ENCODE data around the gene NCOA1. TPM values are rescaled to one million over a fixed set of nuclear protein-coding genes. Genes with fewer than 3 reads are reported as not detected.

NCOA1 gene
- total and polyA plus RNA-seq, 10 of the 15 experiments (the other 5 are each of a cell fraction or from before 2014, with no cell fraction given), result 1.8 to 35.6 (median 6.1) TPM

GRCh38 chr2:24734741-24735140 is 243.7 kb downstream of the NCOA1 start:
- no peak overlapping the region for H2AFZ ChIP-seq (ENCODE audit: control insufficient read depth, low read depth, low read length)
- no peaks in the 10 kb centered on the region for H3K27me3 ChIP-seq (replicated peaks in 1 of 2; ENCODE audit: control insufficient read depth in 2 of 2, insufficient read depth in 2 of 2, low read length in 1 of 2)
- no TSS peak for BruUV-seq (replicated peaks)
- no peak overlapping the region for H3K4me2 ChIP-seq (ENCODE audit: control insufficient read depth, insufficient read depth)
- no peak overlapping the region for H3K4me3 ChIP-seq
- 95% methylated on average over 2 of the region's 2 CpGs for WGBS (ENCODE audit: insufficient coverage, insufficient replicate concordance, low lambda C conversion rate, missing lambda C conversion rate)
- intact Hi-C loops (cut with micrococcal nuclease; ENCODE audit: unreplicated experiment) (no loop called here), in situ Hi-C loops (cut with MboI) (no loop called here)
- FAIRE-seq (no peak), ATAC-seq (no peak), DNase-seq (ENCODE audit: low read depth, low spot score) (no peak)
- ChIA-PET POLR2A (no interaction called here), SMC1A (ENCODE audit: uncharacterized antibody, unreplicated experiment) (no interaction called here), CTCF (no interaction called here), RAD21 (ENCODE audit: unreplicated experiment) (no interaction called here)
- H3K4me1 ChIP-seq (ENCODE audit: control insufficient read depth, insufficient read depth, low read length), result no peaks in the 10 kb centered on the region
- H3K79me2 ChIP-seq (ENCODE audit: control insufficient read depth, insufficient read depth, low read length), result no peaks in the 10 kb centered on the region
- H3K36me3 ChIP-seq (ENCODE audit: control insufficient read depth in 2 of 2, insufficient read depth in 2 of 2, low read length in 1 of 2), result no peaks in the 10 kb centered on the region
- no peaks in the 10 kb centered on the region for H3K9me3 ChIP-seq (replicated peaks; ENCODE audit: control insufficient read depth, insufficient read depth, low read length)
- H3K27ac ChIP-seq (ENCODE audit: control insufficient read depth, insufficient read depth), result no peak overlapping the region
- no peaks in the 10 kb centered on the region for H4K20me1 ChIP-seq (ENCODE audit: control insufficient read depth, insufficient read depth)
- no peak overlapping the region for H3K9ac ChIP-seq (ENCODE audit: control insufficient read depth, insufficient read depth, low read length)
- TF ChIP-seq SRF (IDR thresholded peaks at IDR 0.05; ENCODE audit: low read depth in 2 of 2, low read length in 2 of 2) (no peak), ZBED1 (IDR thresholded peaks at IDR 0.05; ENCODE audit: borderline replicate concordance) (no peak), SREBF1 (IDR thresholded peaks at IDR 0.05; ENCODE audit: low read length) (no peak), TCF7 (IDR thresholded peaks at IDR 0.05; ENCODE audit: borderline replicate concordance) (no peak), YBX1 (IDR thresholded peaks at IDR 0.05) (no peak), EGR1 (IDR thresholded peaks at IDR 0.05; ENCODE audit: borderline replicate concordance in 1 of 2, low read depth in 2 of 2, low read length in 2 of 2) (no peak), SMAD1 (IDR thresholded peaks at IDR 0.05; ENCODE audit: low read depth, partially characterized antibody) (no peak)

GRCh38 chr2:24739354-24740025 is 248.4 kb downstream of the NCOA1 start:
- no peak overlapping the region for H2AFZ ChIP-seq (ENCODE audit: control insufficient read depth, low read depth, low read length)
- intact Hi-C loops (cut with micrococcal nuclease; ENCODE audit: unreplicated experiment), result no loop called here
- ATAC-seq (no peak), FAIRE-seq (no peak), DNase-seq (ENCODE audit: low read depth, low spot score) (no peak)
- 98% methylated on average over 7 of the region's 7 CpGs for WGBS (ENCODE audit: insufficient coverage, insufficient replicate concordance, low lambda C conversion rate, missing lambda C conversion rate)
- BruUV-seq (replicated peaks), result no TSS peak
- no peaks in the 10 kb centered on the region for H4K20me1 ChIP-seq (ENCODE audit: control insufficient read depth, insufficient read depth)
- H3K9me3 ChIP-seq (replicated peaks; ENCODE audit: control insufficient read depth, insufficient read depth, low read length), result no peaks in the 10 kb centered on the region
- TF ChIP-seq BCL11A (IDR thresholded peaks at IDR 0.05; ENCODE audit: low read depth, low read length) (no peak), PRDM15 (CRISPR knock-in tag; IDR thresholded peaks at IDR 0.05) (no peak), FOS (IDR thresholded peaks at IDR 0.05; ENCODE audit: borderline replicate concordance, extremely low read depth, insufficient read length) (no peak), HDAC2 (IDR thresholded peaks at IDR 0.05) (no peak), SP1 (IDR thresholded peaks at IDR 0.05; ENCODE audit: low read depth, low read length) (no peak)
- H3K27ac ChIP-seq (ENCODE audit: control insufficient read depth, insufficient read depth), result no peak overlapping the region
- SMC1A ChIA-PET (ENCODE audit: uncharacterized antibody, unreplicated experiment), result interaction anchor here (0.6 to 1.4 kb wide), 5 partner anchors 18 to 317 kb away, joined by 3 to 5 read pairs (median 3); no protein-coding TSS in a partner anchor
- H3K9ac ChIP-seq (ENCODE audit: control insufficient read depth, insufficient read depth, low read length), result no peak overlapping the region
- POLR2A ChIA-PET, result no interaction called here
- RAD21 ChIA-PET (ENCODE audit: unreplicated experiment), result interaction anchor here (0.7 kb wide), 1 partner anchor 18 kb away, joined by 3 read pairs; no protein-coding TSS in a partner anchor
- CTCF ChIA-PET, result interaction anchor here (1.0 to 1.5 kb wide), 2 partner anchors 11 to 329 kb away, joined by 3 read pairs; no protein-coding TSS in a partner anchor
- in situ Hi-C loops (cut with MboI), result no loop called here
- no peaks in the 10 kb centered on the region for H3K79me2 ChIP-seq (ENCODE audit: control insufficient read depth, insufficient read depth, low read length)
- no peaks in the 10 kb centered on the region for H3K27me3 ChIP-seq (replicated peaks in 1 of 2; ENCODE audit: control insufficient read depth in 2 of 2, insufficient read depth in 2 of 2, low read length in 1 of 2)
- H3K4me1 ChIP-seq (ENCODE audit: control insufficient read depth, insufficient read depth, low read length), result no peaks in the 10 kb centered on the region
- H3K4me2 ChIP-seq (ENCODE audit: control insufficient read depth, insufficient read depth), result no peak overlapping the region
- peaks cover 0 to 1% of the 10 kb centered on the region in 2 experiments; a peak in 1 of 4 replicates for H3K36me3 ChIP-seq (ENCODE audit: control insufficient read depth in 2 of 2, insufficient read depth in 2 of 2, low read length in 1 of 2)
- H3K4me3 ChIP-seq, result no peak overlapping the region

All from GM12878 (cell line).